Right lobe of liver (tissue), 6 donors: Measurements from ENCODE around the gene PRKN. TPM values are rescaled to one million over a fixed set of nuclear protein-coding genes. Genes with fewer than 3 reads are reported as not detected.

ENCODE experiments used
- ATAC-seq, 4 donors: fragments of 200-7000 bp; cut with Tn5 transposase; one replicate each; pipeline ENCODE4 v1.9.1; 2020; ENCODE audit warnings: mild to moderate bottlenecking in 4 of 4, moderate library complexity in 4 of 4
- DNase-seq, 3 donors: peaks; one replicate each; pipeline ENCODE4 v3.0.0-alpha.2; 2020
- H3K27ac ChIP-seq, 3 donors: fragments of 200-600 bp; one replicate each; pipeline ENCODE4 v1.8.0; 2022
- H3K27me3 ChIP-seq, 2 donors: fragments of 200-600 bp; one replicate each; pipeline ENCODE4 v1.8.0; 2022
- H3K36me3 ChIP-seq, 4 donors: fragments of 200-600 bp; sonication (generic) in 1 of 4; one replicate each; pipeline versions ENCODE4 v1.5.1 to v1.8.0; 2017 to 2022; ENCODE audit warnings: control low read depth in 1 of 4
- H3K4me1 ChIP-seq, 4 donors: fragments of 200-600 bp; sonication (generic) in 1 of 4; one replicate each; pipeline versions ENCODE4 v1.5.1 to v1.8.0; 2017 to 2022; ENCODE audit warnings: control low read depth in 1 of 4
- H3K4me3 ChIP-seq, 3 donors: fragments of 200-600 bp; one replicate each; pipeline ENCODE4 v1.8.0; 2022
- H3K9me3 ChIP-seq, 4 donors: fragments of 200-600 bp; sonication (generic) in 1 of 4; one replicate each; pipeline versions ENCODE4 v1.5.1 to v1.8.0; 2017 to 2022; ENCODE audit warnings: control low read depth in 1 of 4
- CTCF ChIP-seq, 4 donors: fragments of 200-600 bp in 3 of 4; fragments of 450-650 bp in 1 of 4; IDR thresholded peaks; one replicate each; pipeline versions ENCODE4 v1.5.1 to v1.8.0; 2016 to 2022; ENCODE audit warnings: antibody characterized with exemption in 4 of 4, mild to moderate bottlenecking in 2 of 4
- POLR2A ChIP-seq: fragments of 450-650 bp; IDR thresholded peaks from one replicate; pipeline ENCODE4 v1.6.1; 2017; ENCODE audit warnings: antibody characterized with exemption, mild to moderate bottlenecking
- WGBS: methylation state at CpG from one replicate; pipeline ENCODE4 v1.1.6; 2018; ENCODE audit warnings: low coverage, low lambda C conversion rate; ENCODE audit not compliant: insufficient coverage; ENCODE audit errors: missing lambda C conversion rate; 5-methylcytosine and 5-hydroxymethylcytosine counted together
- intact Hi-C, 2 donors: fragments of 100-400 bp; cut with DNase I; formaldehyde crosslinking; loops; one replicate each; pipeline versions ENCODE4 v1.11.2 to v1.14.1; 2022
- total RNA-seq, 6 experiments: library from RNA; depleted of rRNA in 2 of 6; stranded (reverse); fragments of >200 nt in 2 of 6; fragmentation: NEBNext Ultra II Directional in 3 of 6; extraction: Animal tissue kit (Norgen Biotek cat#: 25700) in 3 of 6; gene quantifications; one replicate each; pipeline versions ENCODE4 v1.1.0 to v1.2.4, GENCODE V29; 2016 to 2023
- donor health status: DM: no; HTN: yes; CAD: no.
- donor health status: DM: no; HTN: no; CAD: no.
- donor health status: DM: no; HTN: no; CAD: no.
- donor health status: DM: no; HTN: yes; CAD: no.
- donor health status: DM: no; HTN: yes; CAD: no.

PRKN gene
- total RNA-seq, 6 experiments from 2014 or later = 1.1 to 3.7 (median 2.2) TPM

GRCh38 chr6:161410736-161411135 lies 1316.8 kb downstream of the PRKN start:
- Histone ChIP-seq H3K27me3 (no peaks in the 10 kb centered on the region), H3K9me3 (no peaks in the 10 kb centered on the region), H3K4me1 (no peaks in the 10 kb centered on the region), H3K36me3 (no peaks in the 10 kb centered on the region), H3K27ac (no peak overlapping the region), H3K4me3 (no peak overlapping the region)
- intact Hi-C loops = loop anchor here in 1 of 2 donors (10.0 kb wide), 1 partner anchor 284 kb away; no protein-coding TSS in a partner anchor
- WGBS = 83% methylated on average over 5 of the region's 6 CpGs
- DNase-seq (no peak), ATAC-seq (no peak)
- no peak for TF ChIP-seq CTCF (IDR thresholded peaks at IDR 0.05)
- no peak for TF ChIP-seq POLR2A

- no peak overlapping the region for H3K27ac ChIP-seq
- intact Hi-C loops = loop anchor here in 1 of 2 donors (10.0 kb wide), 1 partner anchor 285 kb away; no protein-coding TSS in a partner anchor
- TF ChIP-seq CTCF (IDR thresholded peaks at IDR 0.05) (no peak), POLR2A (no peak)
- 40% methylated on average over 1 of the region's 6 CpGs for WGBS
- peak in 1 of 4 donors; percentile 32 for ATAC-seq
- no peak overlapping the region for H3K4me3 ChIP-seq
- no peaks in the 10 kb centered on the region for H3K36me3 ChIP-seq
- no peak for DNase-seq
- no peaks in the 10 kb centered on the region for H3K4me1 ChIP-seq
- H3K9me3 ChIP-seq = no peaks in the 10 kb centered on the region
- no peaks in the 10 kb centered on the region for H3K27me3 ChIP-seq
These were observed 1317.5 kb downstream of the PRKN start for GRCh38 chr6:161410076-161410475.

GRCh38 chr6:161409353-161409752 lies 1318.2 kb downstream of the PRKN start:
- H3K4me3 ChIP-seq = no peak overlapping the region
- DNase-seq (no peak), ATAC-seq (no peak)
- TF ChIP-seq CTCF (IDR thresholded peaks at IDR 0.05) (no peak), POLR2A (no peak)
- no peaks in the 10 kb centered on the region for H3K27me3 ChIP-seq
- H3K36me3 ChIP-seq = no peaks in the 10 kb centered on the region
- no peaks in the 10 kb centered on the region for H3K9me3 ChIP-seq
- no peak overlapping the region for H3K27ac ChIP-seq
- 81% methylated on average over 7 of the region's 7 CpGs for WGBS
- intact Hi-C loops = no loop called here
- H3K4me1 ChIP-seq = no peaks in the 10 kb centered on the region

- no peak overlapping the region for H3K4me3 ChIP-seq
- no peaks in the 10 kb centered on the region for H3K9me3 ChIP-seq
- ATAC-seq (no peak), DNase-seq (no peak)
- H3K27ac ChIP-seq = no peak overlapping the region
- intact Hi-C loops = no loop called here
- TF ChIP-seq POLR2A = no peak
- TF ChIP-seq CTCF (IDR thresholded peaks at IDR 0.05) = no peak
- H3K36me3 ChIP-seq = no peaks in the 10 kb centered on the region
- WGBS = 78% methylated on average over 8 of the region's 8 CpGs
- no peaks in the 10 kb centered on the region for H3K4me1 ChIP-seq
- H3K27me3 ChIP-seq = no peaks in the 10 kb centered on the region
These were observed 1319.5 kb downstream of the PRKN start for GRCh38 chr6:161408041-161408440.

GRCh38 chr6:161407581-161407980 lies 1320.0 kb downstream of the PRKN start:
- 58% methylated on average over 4 of the region's 4 CpGs for WGBS
- Histone ChIP-seq H3K27me3 (no peaks in the 10 kb centered on the region), H3K27ac (no peak overlapping the region), H3K36me3 (no peaks in the 10 kb centered on the region), H3K4me1 (no peaks in the 10 kb centered on the region), H3K4me3 (no peak overlapping the region), H3K9me3 (no peaks in the 10 kb centered on the region)
- ATAC-seq = no peak
- no peak for TF ChIP-seq POLR2A
- no peak for TF ChIP-seq CTCF (IDR thresholded peaks at IDR 0.05)
- intact Hi-C loops = no loop called here
- no peak for DNase-seq
